Measurements from ENCODE around the gene TAS2R9.

GRCh38 chr12:10853776-10854175 is 43.8 kb upstream of the TAS2R9 start:
- TF ChIP-seq POLR2A (IDR thresholded peaks at IDR 0.05) (no peak), CTCF (IDR thresholded peaks at IDR 0.05) (no peak)

Data from heart left ventricle (tissue), 13 donors.